ENCODE results near the gene SHKBP1.

Gene SHKBP1

GRCh38 chr19:40605216-40605971 lies 28.7 kb downstream of the SHKBP1 start (continued):
- TF ChIP-seq, protein P1, sequence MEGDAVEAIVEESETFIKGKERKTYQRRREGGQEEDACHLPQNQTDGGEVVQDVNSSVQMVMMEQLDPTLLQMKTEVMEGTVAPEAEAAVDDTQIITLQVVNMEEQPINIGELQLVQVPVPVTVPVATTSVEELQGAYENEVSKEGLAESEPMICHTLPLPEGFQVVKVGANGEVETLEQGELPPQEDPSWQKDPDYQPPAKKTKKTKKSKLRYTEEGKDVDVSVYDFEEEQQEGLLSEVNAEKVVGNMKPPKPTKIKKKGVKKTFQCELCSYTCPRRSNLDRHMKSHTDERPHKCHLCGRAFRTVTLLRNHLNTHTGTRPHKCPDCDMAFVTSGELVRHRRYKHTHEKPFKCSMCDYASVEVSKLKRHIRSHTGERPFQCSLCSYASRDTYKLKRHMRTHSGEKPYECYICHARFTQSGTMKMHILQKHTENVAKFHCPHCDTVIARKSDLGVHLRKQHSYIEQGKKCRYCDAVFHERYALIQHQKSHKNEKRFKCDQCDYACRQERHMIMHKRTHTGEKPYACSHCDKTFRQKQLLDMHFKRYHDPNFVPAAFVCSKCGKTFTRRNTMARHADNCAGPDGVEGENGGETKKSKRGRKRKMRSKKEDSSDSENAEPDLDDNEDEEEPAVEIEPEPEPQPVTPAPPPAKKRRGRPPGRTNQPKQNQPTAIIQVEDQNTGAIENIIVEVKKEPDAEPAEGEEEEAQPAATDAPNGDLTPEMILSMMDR (tag by site-specific recombination; IDR thresholded peaks at IDR 0.05), result peak; percentile 99
- TF ChIP-seq KLF8 (tag by site-specific recombination; IDR thresholded peaks at IDR 0.05) (peak; percentile 96), RBAK (tag by site-specific recombination; IDR thresholded peaks at IDR 0.05) (no peak), OVOL3 (tag by site-specific recombination; IDR thresholded peaks at IDR 0.05) (0 out of 2 replicates have a peak, but pooled peaks have one; percentile 8), YY2 (tag by site-specific recombination; IDR thresholded peaks at IDR 0.05) (no peak), ZNF341 (tag by site-specific recombination; IDR thresholded peaks at IDR 0.05; ENCODE audit: low read depth) (peak; percentile 87), ZNF610 (tag by site-specific recombination; IDR thresholded peaks at IDR 0.05; ENCODE audit: borderline replicate concordance) (peak; percentile 78; the same call in 1 of the 2 replicates), ZNF24 (tag by site-specific recombination; IDR thresholded peaks at IDR 0.05) (no peak), ZNF2 (tag by site-specific recombination; IDR thresholded peaks at IDR 0.05) (peak; percentile 76; the same call in 1 of the 2 replicates), SCRT2 (tag by site-specific recombination; IDR thresholded peaks at IDR 0.05) (peak; percentile 64), BCL11B (tag by site-specific recombination; IDR thresholded peaks at IDR 0.05; ENCODE audit: low read depth) (0 out of 2 replicates have a peak, but pooled peaks have one; percentile 34), ZBTB48 (tag by site-specific recombination; IDR thresholded peaks at IDR 0.05) (peak; percentile 60; the same call in 1 of the 2 replicates), ZNF629 (tag by site-specific recombination; IDR thresholded peaks at IDR 0.05) (peak; percentile 64), ZNF521 (tag by site-specific recombination; IDR thresholded peaks at IDR 0.05) (no peak), KLF7 (tag by site-specific recombination; IDR thresholded peaks at IDR 0.05; ENCODE audit: borderline replicate concordance) (peak; percentile 98; the same call in 1 of the 2 replicates), ZNF223 (tag by site-specific recombination; IDR thresholded peaks at IDR 0.05) (0 out of 2 replicates have a peak, but pooled peaks have one; percentile 10), ZNF701 (tag by site-specific recombination; IDR thresholded peaks at IDR 0.05) (no peak), ZNF561 (tag by site-specific recombination; IDR thresholded peaks at IDR 0.05; ENCODE audit: borderline replicate concordance) (peak; percentile 96; the same call in 1 of the 2 replicates), ZNF302 (tag by site-specific recombination; IDR thresholded peaks at IDR 0.05; ENCODE audit: low read depth) (no peak), KLF16 (tag by site-specific recombination; IDR thresholded peaks at IDR 0.05) (peak; percentile 95), ZNF626 (tag by site-specific recombination; IDR thresholded peaks at IDR 0.05) (no peak), ZNF416 (tag by site-specific recombination; IDR thresholded peaks at IDR 0.05) (no peak), ZNF391 (tag by site-specific recombination; IDR thresholded peaks at IDR 0.05; ENCODE audit: borderline replicate concordance, low read depth) (peak; percentile 43), SP7 (tag by site-specific recombination; IDR thresholded peaks at IDR 0.05) (peak; percentile 88), INSM2 (tag by site-specific recombination; IDR thresholded peaks at IDR 0.05) (peak; percentile 12; the same call in 1 of the 2 replicates), ZNF138 (tag by site-specific recombination; IDR thresholded peaks at IDR 0.05; ENCODE audit: borderline replicate concordance) (no peak), ZNF670 (tag by site-specific recombination; IDR thresholded peaks at IDR 0.05; ENCODE audit: low read depth) (no peak), ZBTB8A (tag by site-specific recombination; IDR thresholded peaks at IDR 0.05) (peak; percentile 89), ZNF335 (tag by site-specific recombination; conservative IDR thresholded peaks at IDR 0.05) (peak; percentile 91), ZNF623 (tag by site-specific recombination; IDR thresholded peaks at IDR 0.05) (no peak), ZBTB26 (tag by site-specific recombination; optimal IDR thresholded peaks at IDR 0.05) (peak; percentile 100), GFI1B (tag by site-specific recombination; IDR thresholded peaks at IDR 0.05) (no peak)
- TF ChIP-seq, protein P2, sequence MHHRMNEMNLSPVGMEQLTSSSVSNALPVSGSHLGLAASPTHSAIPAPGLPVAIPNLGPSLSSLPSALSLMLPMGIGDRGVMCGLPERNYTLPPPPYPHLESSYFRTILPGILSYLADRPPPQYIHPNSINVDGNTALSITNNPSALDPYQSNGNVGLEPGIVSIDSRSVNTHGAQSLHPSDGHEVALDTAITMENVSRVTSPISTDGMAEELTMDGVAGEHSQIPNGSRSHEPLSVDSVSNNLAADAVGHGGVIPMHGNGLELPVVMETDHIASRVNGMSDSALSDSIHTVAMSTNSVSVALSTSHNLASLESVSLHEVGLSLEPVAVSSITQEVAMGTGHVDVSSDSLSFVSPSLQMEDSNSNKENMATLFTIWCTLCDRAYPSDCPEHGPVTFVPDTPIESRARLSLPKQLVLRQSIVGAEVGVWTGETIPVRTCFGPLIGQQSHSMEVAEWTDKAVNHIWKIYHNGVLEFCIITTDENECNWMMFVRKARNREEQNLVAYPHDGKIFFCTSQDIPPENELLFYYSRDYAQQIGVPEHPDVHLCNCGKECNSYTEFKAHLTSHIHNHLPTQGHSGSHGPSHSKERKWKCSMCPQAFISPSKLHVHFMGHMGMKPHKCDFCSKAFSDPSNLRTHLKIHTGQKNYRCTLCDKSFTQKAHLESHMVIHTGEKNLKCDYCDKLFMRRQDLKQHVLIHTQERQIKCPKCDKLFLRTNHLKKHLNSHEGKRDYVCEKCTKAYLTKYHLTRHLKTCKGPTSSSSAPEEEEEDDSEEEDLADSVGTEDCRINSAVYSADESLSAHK (tag by site-specific recombination; IDR thresholded peaks at IDR 0.05), result peak; percentile 29; the same call in 1 of the 2 replicates
